G401 (cell line): Measurements from ENCODE around the gene RADIL. TPM values are rescaled to one million over a fixed set of nuclear protein-coding genes. Genes with fewer than 3 reads are reported as not detected.
A peak's percentile ranks its signal among the peaks of the same experiment; 100 is the strongest.

Experiments
- DNase-seq: peaks from one replicate; pipeline ENCODE4 v3.0.0-alpha.2; 2015; ENCODE audit warnings: low spot score
- in situ Hi-C: cut with HindIII; loops from 2 replicates; pipeline ENCODE4 v1.10.0; 2016; ENCODE audit warnings: low sequenced_read_pairs, mixed read lengths
- total RNA-seq: library from RNA; depleted of rRNA; stranded (reverse); fragments of >200 nt; shearing (Covaris generic); gene quantifications from 2 replicates; pipeline ENCODE4 v1.2.3, GENCODE V29; 2014

Gene RADIL
- total RNA-seq, 1 experiment from 2014 or later, result 7.3 TPM

- in situ Hi-C loops, result no loop called here
- DNase-seq, result no peak
Measured at GRCh38 chr7:4857189-4857588, 26.3 kb downstream of the RADIL start.

GRCh38 chr7:4856336-4857057, 27.0 kb downstream of the RADIL start:
- no peak for DNase-seq
- in situ Hi-C loops, result no loop called here

- in situ Hi-C loops, result no loop called here
- DNase-seq, result no peak
Measured at GRCh38 chr7:4854916-4855315, 28.6 kb downstream of the RADIL start.

- no peak for DNase-seq
- in situ Hi-C loops, result no loop called here
Measured at GRCh38 chr7:4851459-4852422, 31.8 kb downstream of the RADIL start.

GRCh38 chr7:4850262-4850795, 33.2 kb downstream of the RADIL start:
- DNase-seq, result no peak
- in situ Hi-C loops, result no loop called here

- in situ Hi-C loops, result no loop called here
- no peak for DNase-seq
Measured at GRCh38 chr7:4849390-4849789, 34.1 kb downstream of the RADIL start.

- in situ Hi-C loops, result no loop called here
- peak; percentile 38 for DNase-seq
Measured at GRCh38 chr7:4845740-4846142, 37.8 kb downstream of the RADIL start.

GRCh38 chr7:4842319-4843064, 41.0 kb downstream of the RADIL start:
- in situ Hi-C loops, result no loop called here
- no peak for DNase-seq

GRCh38 chr7:4841836-4842235, 41.7 kb downstream of the RADIL start:
- in situ Hi-C loops, result no loop called here
- DNase-seq, result no peak

- no peak for DNase-seq
- in situ Hi-C loops, result no loop called here
Measured at GRCh38 chr7:4841007-4841784, 42.3 kb downstream of the RADIL start.

- in situ Hi-C loops, result no loop called here
- DNase-seq, result no peak
Measured at GRCh38 chr7:4840079-4840501, 43.4 kb downstream of the RADIL start.

GRCh38 chr7:4838626-4839334, 44.7 kb downstream of the RADIL start:
- DNase-seq, result no peak
- in situ Hi-C loops, result no loop called here

GRCh38 chr7:4837803-4838625, 45.5 kb downstream of the RADIL start:
- in situ Hi-C loops, result no loop called here
- DNase-seq, result peak; percentile 54

GRCh38 chr7:4837041-4837802, 46.3 kb downstream of the RADIL start:
- DNase-seq, result peak; percentile 37
- in situ Hi-C loops, result no loop called here

- DNase-seq, result no peak
- in situ Hi-C loops, result no loop called here
Measured at GRCh38 chr7:4836206-4836661, 47.3 kb downstream of the RADIL start.

GRCh38 chr7:4835398-4836205, 47.9 kb downstream of the RADIL start:
- in situ Hi-C loops, result no loop called here
- no peak for DNase-seq
